HG03571 (cell line): ENCODE results near the gene RPL31.
"Not testable (repeated sequence)": the region's sequence is repeated elsewhere in the genome, so short reads cannot be mapped to it uniquely, and the experiment has no call there.

Source experiments
- ATAC-seq: cut with Tn5 transposase; IDR thresholded peaks from one replicate; pipeline ENCODE4 v1.9.1; 2021; ENCODE audit not compliant: unreplicated experiment

RPL31 gene

GRCh38 chr2:101023327-101024107, 21.4 kb downstream of the RPL31 start:
- ATAC-seq, result no peak

GRCh38 chr2:101025561-101025960, 23.5 kb downstream of the RPL31 start:
- no peak for ATAC-seq

GRCh38 chr2:101026253-101026701, 24.2 kb downstream of the RPL31 start:
- ATAC-seq, result no peak

GRCh38 chr2:101026923-101027469, 24.9 kb downstream of the RPL31 start:
- ATAC-seq, result no peak

- ATAC-seq, result no peak
Observed at GRCh38 chr2:101027852-101028251, 25.8 kb downstream of the RPL31 start.

GRCh38 chr2:101030866-101031554, 28.9 kb downstream of the RPL31 start:
- no peak for ATAC-seq

GRCh38 chr2:101032084-101032776, 30.1 kb downstream of the RPL31 start:
- ATAC-seq, result no peak

GRCh38 chr2:101036562-101036961, 34.5 kb downstream of the RPL31 start:
- no peak for ATAC-seq

GRCh38 chr2:101037161-101037755, 35.2 kb downstream of the RPL31 start:
- ATAC-seq, result no peak

GRCh38 chr2:101038455-101039255, 36.6 kb downstream of the RPL31 start:
- ATAC-seq, result no peak

GRCh38 chr2:101040072-101040471, 38.0 kb downstream of the RPL31 start:
- ATAC-seq, result no peak

GRCh38 chr2:101040761-101041160, 38.7 kb downstream of the RPL31 start:
- ATAC-seq, result no peak

- no peak for ATAC-seq
Observed at GRCh38 chr2:101041413-101041812, 39.3 kb downstream of the RPL31 start.

GRCh38 chr2:101045330-101045729, 43.2 kb downstream of the RPL31 start:
- no peak for ATAC-seq

- no peak for ATAC-seq
Observed at GRCh38 chr2:101047075-101047766, 45.1 kb downstream of the RPL31 start.

GRCh38 chr2:101047774-101048173, 45.7 kb downstream of the RPL31 start:
- no peak for ATAC-seq

GRCh38 chr2:101048756-101049155, 46.7 kb downstream of the RPL31 start:
- no peak for ATAC-seq

- not testable (repeated sequence) for ATAC-seq
Observed at GRCh38 chr2:101050886-101051285, 48.8 kb downstream of the RPL31 start.

- ATAC-seq, result no peak
Observed at GRCh38 chr2:101052147-101052546, 50.1 kb downstream of the RPL31 start.

- no peak for ATAC-seq
Observed at GRCh38 chr2:101053117-101053516, 51.0 kb downstream of the RPL31 start.
